Ecto neural progenitor cell (in vitro differentiated cells): ENCODE measurements around the gene OTOA.
"Not testable (repeated sequence)": the region's sequence is repeated elsewhere in the genome, so short reads cannot be mapped to it uniquely, and the experiment has no call there.

Experiments used
- DNase-seq: peaks from one replicate; pipeline ENCODE4 v3.0.0-alpha.2; 2018; ENCODE audit warnings: low spot score

The OTOA gene

GRCh38 chr16:21663889-21664647 lies at the start of gene OTOA:
Gene OTOA (plus strand): TSS chr16:21663968. CDS start chr16:21678515, 14,547 bp downstream.
- peak; percentile 51 for DNase-seq

GRCh38 chr16:21614896-21615295 lies 48.9 kb upstream of the OTOA start:
- no peak for DNase-seq

- no peak for DNase-seq
Observed at GRCh38 chr16:21617607-21618006, 46.2 kb upstream of the OTOA start.

GRCh38 chr16:21618281-21618680 lies 45.5 kb upstream of the OTOA start:
- DNase-seq: no peak

DNA sequence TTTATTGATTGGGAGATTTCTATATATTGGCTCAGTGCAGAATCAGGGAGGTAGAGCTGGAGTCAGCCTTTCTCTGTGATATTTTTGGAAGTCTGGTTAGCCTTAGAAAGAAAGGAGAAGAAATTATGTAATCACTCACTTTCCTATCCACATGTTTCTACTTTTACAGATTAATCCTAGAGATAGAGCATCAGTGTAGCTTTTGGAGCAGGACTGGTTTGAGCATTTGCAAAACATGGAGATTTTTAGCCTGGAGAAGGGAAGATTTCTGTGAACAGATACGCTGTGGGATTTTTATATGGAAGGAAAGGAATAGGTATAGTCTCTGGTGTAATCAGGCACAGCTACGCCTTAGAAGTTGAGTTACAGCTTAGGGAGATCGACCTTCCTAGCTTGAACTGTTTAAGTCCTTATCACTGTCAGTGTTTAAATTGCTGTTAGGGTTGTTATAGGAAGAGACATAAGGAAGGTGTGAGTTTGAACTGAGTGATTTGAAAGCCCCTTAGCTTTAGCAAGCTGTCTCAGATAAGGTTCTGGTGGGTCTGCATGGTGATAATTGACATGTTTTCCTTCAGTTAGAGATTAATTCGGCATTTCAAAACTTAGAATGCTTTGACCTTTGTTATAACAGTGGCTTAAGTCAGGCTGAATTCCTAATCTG lies 43.9 kb upstream of the OTOA start:
- no peak for DNase-seq

DNA sequence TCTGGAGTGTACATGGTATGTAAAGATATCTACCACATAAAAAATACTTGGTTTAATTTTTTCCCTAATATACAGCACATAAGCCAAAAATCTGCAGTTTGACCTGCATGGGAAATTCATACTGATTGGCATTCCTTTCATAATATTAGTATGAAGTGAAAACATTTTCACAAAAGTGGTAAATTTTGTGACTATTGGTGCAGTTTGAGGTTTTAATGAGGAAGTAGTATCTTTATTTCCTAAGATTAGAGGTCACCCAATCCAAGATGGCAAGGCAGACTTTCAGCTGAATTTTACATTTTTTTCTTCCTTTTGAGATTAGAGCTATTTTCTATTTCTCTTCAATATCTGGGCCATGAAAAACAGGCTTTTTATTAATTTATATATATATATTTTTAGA lies 43.2 kb upstream of the OTOA start:
- no peak for DNase-seq

DNA sequence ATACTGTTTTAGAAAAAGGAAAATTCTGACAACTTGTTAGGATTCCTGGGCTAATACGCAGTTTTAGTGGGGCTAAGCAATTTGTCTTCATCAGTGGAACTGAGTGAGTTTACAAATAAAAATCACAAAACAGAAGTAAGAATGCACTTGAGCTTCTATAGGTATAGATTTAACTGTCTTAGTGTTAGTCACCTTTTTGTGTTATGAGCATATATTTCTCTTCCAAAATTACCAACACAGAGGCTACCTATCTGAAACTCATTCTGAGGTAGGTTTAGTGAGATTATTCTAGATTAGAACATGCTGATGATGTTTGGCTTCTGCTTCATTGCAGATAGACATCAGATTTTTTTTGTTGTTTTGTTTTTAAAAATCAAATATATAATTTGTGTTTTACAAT lies 41.2 kb upstream of the OTOA start:
- DNase-seq: no peak

- DNase-seq: no peak
Observed at GRCh38 chr16:21625026-21625425, 38.7 kb upstream of the OTOA start.

DNA sequence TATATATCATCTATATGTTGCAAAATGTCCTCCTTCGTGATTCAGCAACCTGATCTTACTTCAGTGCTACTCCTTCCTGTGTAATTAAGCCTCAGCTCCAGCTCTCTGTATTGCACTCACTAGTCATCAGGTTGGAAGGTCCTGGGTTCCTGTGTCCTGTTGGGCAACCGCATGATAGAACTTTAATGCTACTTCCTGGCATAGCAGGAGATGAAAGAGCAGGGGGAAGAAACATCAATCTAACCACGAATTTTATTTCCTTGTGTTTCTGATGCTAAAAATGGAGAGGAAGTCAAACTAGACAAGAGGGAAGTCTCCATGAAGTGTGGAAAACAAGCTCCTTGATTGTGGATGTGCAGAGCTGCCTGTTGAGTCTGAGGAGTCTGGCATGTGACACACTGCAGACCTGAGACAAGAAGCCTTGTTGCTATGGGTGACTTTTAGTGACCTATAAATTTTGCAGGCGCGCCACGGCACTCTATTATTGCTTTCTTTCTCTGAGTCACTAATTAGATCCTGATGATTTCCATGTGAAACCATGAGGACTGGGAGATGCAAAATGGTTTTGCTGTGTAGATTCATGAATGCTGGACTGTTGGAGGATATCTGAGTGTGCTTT lies 37.0 kb upstream of the OTOA start:
- DNase-seq: no peak

DNA sequence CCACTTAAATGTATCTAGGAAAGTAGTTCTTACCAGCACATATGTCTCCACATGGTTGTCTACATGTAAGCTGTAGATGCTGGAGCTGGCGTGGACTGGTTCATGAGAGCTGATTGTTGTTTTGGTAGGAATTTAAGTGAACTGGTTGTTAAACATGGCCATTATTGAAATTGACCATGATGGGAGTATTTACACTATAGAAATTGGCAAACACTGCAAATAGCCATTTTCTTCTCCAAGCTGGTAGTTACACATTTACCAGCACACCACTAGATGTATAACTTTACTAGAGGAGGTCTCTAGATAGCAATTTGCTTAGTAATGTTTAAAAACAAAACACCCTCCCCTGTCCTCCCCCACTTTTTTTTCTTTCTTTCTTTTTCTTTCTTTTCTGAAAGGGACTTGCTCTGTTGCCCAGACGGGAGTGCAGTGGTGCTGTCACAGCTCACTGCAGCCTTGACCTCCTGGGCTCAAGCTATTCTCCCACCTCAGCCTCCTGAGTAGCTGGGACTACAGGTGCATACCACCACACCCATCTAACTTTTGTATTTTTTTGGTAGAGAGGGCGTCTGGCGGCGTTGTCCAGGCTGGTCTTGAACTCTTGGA lies 35.5 kb upstream of the OTOA start:
- DNase-seq: no peak

GRCh38 chr16:21628772-21629171 lies 35.0 kb upstream of the OTOA start:
- no peak for DNase-seq

- DNase-seq: not testable (repeated sequence)
Observed at GRCh38 chr16:21629616-21630539, 33.9 kb upstream of the OTOA start.

DNA sequence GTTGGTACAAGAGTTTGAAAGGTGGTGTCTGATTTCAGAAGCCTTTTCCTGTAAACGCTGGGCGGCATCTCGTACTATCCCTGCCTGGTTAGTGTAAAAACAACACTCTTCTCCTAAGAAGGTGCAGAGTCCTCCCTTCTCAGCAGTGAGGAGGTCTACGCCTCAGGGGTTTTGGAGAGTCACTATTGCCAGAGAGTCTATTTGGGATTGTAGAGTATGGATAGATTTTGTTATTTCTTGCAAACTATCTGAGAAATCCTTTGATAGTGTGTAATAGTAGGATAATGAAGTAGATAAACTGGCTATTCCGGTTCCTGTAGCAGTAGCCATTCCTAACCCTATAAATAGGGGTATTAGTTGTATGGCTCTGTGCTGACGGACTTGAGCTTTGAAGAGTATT lies 32.9 kb upstream of the OTOA start:
- not testable (repeated sequence) for DNase-seq

DNA sequence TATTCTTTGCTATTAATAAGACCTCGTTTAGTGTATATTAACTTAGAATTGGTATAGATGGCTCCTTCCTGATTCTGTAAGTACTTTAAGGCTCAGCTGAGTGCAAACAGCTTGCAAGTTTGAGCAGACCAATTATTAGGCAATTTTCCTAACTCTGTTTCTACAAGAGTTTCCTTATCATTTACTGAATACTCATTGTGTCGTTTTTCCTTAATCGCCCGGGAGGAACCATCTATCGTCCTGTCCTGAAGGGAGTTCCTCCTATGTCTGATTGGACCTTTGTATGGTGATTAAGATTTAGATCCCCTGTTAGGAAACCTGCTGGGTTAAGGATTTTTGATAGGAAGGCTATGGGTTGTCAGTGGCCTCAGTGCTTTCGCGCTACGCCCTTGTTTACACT lies 32.4 kb upstream of the OTOA start:
- not testable (repeated sequence) for DNase-seq

GRCh38 chr16:21631951-21632575 lies 31.7 kb upstream of the OTOA start:
- not testable (repeated sequence) for DNase-seq

GRCh38 chr16:21634216-21634615 lies 29.6 kb upstream of the OTOA start:
- DNase-seq: no peak

- not testable (repeated sequence) for DNase-seq
Observed at GRCh38 chr16:21635694-21636093, 28.1 kb upstream of the OTOA start.

- DNase-seq: no peak
Observed at GRCh38 chr16:21637032-21637968, 26.5 kb upstream of the OTOA start.

DNA sequence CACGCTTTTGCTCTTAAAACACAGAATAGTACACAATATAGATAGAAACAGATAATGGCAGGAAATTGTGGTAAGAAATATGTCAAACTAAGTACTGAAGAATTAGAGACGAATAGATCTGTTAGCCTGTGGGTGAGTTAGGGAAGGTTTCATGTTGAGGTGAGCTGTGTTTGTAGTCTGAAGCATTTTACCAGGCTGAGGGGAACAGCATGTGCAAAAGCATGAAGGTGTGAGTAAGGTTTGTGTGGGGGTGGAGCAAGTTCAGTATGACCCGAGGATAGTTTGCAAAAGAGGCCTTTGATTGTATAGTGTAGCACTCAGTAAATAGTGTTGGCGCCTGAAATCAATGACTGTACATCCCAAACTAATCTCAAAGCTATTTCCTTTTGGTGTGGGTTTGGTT lies 25.2 kb upstream of the OTOA start:
- no peak for DNase-seq

DNA sequence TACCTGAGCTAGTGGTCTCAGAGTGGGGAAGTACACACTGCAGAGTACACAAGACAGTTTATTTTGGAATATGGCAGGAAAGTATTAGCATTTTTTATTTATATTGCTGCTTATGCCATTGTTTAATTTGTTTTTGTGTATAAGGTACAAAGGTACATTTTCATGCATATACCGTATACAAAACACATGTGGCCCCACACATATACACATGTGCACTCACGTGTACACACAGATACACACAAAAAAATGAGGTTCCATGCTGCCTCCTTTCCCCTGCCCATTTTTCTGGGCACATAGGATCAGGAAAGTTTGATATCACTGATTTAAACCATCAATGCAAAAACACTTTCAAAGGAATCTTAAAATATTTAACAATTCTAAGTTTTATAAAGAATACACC lies 24.3 kb upstream of the OTOA start:
- DNase-seq: no peak
